ENCODE data around the gene IL3RA. TPM values are rescaled to one million over a fixed set of nuclear protein-coding genes. Genes with fewer than 3 reads are reported as not detected.
"Not testable (repeated sequence)": the region's sequence is repeated elsewhere in the genome, so short reads cannot be mapped to it uniquely, and the experiment has no call there.

Gene IL3RA
- total RNA-seq, 4 donors from 2014 or later, result 1.2 to 16.2 (median 8.6) TPM

DNA sequence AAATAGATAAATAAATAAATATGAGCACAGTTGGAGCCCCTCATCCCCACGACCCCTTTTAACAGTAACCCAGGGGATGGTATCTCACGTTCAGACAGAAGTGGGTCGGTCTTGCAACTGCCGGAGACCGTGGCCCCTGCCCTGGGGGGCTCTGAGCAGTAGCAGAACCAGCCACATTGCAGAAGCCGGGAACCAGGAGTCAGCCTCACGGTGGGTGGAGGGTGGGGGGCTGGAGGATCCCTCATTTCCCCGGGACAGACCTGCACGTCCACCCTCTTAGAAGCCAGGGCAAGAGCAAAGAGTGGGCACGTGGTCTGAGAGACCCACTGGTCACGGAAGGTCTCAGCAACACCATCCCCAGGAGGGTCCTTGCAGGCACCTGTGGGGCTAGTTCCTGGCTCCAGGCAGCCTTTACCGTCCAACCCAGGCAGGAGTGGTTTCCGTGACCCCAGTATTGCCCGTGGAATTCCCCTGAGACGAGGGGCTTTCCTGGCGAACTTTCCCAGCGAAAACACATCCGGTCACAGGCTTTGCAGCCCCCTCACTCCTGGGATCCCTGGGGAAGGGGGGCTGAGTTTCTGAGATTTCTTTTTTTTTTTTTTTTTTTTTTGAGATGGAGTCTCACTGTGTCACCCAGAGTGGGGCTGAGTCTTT lies 8.8 kb upstream of the IL3RA start:
- no peaks in the 10 kb centered on the region for H3K27me3 ChIP-seq

DNA sequence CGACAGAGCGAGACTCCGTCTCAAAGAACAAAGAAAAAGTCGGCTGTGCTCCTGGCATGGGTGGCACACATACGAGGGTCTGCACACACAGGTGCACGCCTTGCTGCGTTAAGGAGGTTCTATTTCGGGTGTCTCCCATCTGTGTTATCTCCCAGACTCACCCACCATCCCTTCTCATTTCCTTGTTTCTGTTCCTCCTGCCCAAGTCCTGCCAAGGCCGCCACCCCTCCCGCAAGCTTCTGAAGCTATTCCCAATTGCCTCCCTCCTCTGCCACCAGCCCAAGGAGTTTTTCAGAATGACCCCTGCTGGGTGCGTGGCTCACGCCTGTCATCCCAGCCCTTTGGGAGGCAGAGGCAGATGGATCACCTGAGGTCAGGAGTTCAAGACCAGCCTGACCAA lies 6.0 kb upstream of the IL3RA start:
- Histone ChIP-seq H3K4me3 (no peak overlapping the region), H3K27me3 (no peaks in the 10 kb centered on the region), H3K9me3 (no peaks in the 10 kb centered on the region), H3K36me3 (no peaks in the 10 kb centered on the region), H3K4me1 (no peaks in the 10 kb centered on the region), H3K27ac (no peak overlapping the region)
- TF ChIP-seq, protein P1, sequence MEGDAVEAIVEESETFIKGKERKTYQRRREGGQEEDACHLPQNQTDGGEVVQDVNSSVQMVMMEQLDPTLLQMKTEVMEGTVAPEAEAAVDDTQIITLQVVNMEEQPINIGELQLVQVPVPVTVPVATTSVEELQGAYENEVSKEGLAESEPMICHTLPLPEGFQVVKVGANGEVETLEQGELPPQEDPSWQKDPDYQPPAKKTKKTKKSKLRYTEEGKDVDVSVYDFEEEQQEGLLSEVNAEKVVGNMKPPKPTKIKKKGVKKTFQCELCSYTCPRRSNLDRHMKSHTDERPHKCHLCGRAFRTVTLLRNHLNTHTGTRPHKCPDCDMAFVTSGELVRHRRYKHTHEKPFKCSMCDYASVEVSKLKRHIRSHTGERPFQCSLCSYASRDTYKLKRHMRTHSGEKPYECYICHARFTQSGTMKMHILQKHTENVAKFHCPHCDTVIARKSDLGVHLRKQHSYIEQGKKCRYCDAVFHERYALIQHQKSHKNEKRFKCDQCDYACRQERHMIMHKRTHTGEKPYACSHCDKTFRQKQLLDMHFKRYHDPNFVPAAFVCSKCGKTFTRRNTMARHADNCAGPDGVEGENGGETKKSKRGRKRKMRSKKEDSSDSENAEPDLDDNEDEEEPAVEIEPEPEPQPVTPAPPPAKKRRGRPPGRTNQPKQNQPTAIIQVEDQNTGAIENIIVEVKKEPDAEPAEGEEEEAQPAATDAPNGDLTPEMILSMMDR (IDR thresholded peaks at IDR 0.05), result no peak
- no peak for DNase-seq
- intact Hi-C loops (cut with DNase I; ENCODE audit: low total_unique reads), result no loop called here

More for the DNA sequence above, 8.8 kb upstream of the IL3RA start:
- no peaks in the 10 kb centered on the region for H3K4me1 ChIP-seq
- no peak overlapping the region for H3K27ac ChIP-seq
- intact Hi-C loops (cut with DNase I; ENCODE audit: low total_unique reads), result no loop called here
- TF ChIP-seq, protein P1 (IDR thresholded peaks at IDR 0.05), result no peak
- no peak for DNase-seq
- no peaks in the 10 kb centered on the region for H3K36me3 ChIP-seq
- no peaks in the 10 kb centered on the region for H3K9me3 ChIP-seq
- H3K4me3 ChIP-seq, result no peak overlapping the region

DNA sequence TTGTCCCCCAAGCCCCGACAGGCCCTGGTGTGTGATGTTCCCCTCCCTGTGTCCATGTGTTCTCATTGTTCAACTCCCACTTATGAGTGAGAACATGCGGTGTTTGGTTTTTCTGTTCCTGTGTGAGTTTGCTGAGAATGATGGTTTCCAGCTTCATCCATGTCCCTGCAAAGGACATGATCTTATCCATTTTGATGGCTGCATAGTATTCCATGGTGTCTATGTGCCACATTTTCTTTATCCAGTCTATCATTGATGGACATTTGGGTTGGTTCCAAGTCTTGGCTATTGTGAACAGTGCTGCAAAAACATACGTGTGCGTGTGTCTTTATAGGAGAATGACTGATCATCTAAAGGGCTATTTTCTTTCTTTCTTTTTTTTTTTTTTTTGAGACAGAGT lies 4.2 kb upstream of the IL3RA start:
- H3K36me3 ChIP-seq; H3K27me3 ChIP-seq; H3K27ac ChIP-seq; DNase-seq; intact Hi-C loops (cut with DNase I; ENCODE audit: low total_unique reads); H3K9me3 ChIP-seq; H3K4me1 ChIP-seq; H3K4me3 ChIP-seq: not testable (repeated sequence)

GRCh38 chrX:1334854-1335253 lies 1.7 kb upstream of the IL3RA start:
- no peak overlapping the region for H3K27ac ChIP-seq
- H3K4me3 ChIP-seq, result no peak overlapping the region
- H3K9me3 ChIP-seq, result no peaks in the 10 kb centered on the region
- intact Hi-C loops (cut with DNase I; ENCODE audit: low total_unique reads), result no loop called here
- H3K27me3 ChIP-seq, result no peaks in the 10 kb centered on the region
- H3K4me1 ChIP-seq, result no peaks in the 10 kb centered on the region
- no peaks in the 10 kb centered on the region for H3K36me3 ChIP-seq
- no peak for TF ChIP-seq POLR2A (IDR thresholded peaks at IDR 0.05)
- TF ChIP-seq, protein P1 (IDR thresholded peaks at IDR 0.05), result no peak
- no peak for DNase-seq

- H3K27ac ChIP-seq, result peak overlapping the region; percentile 45 to 81
- H3K36me3 ChIP-seq, result no peaks in the 10 kb centered on the region
- peak overlapping the region; percentile 31 to 32 for H3K4me3 ChIP-seq
- TF ChIP-seq, protein P1 (IDR thresholded peaks at IDR 0.05), result no peak
- TF ChIP-seq POLR2A (IDR thresholded peaks at IDR 0.05), result no peak
- H3K4me1 ChIP-seq, result no peaks in the 10 kb centered on the region
- no peak for DNase-seq
- H3K9me3 ChIP-seq, result no peaks in the 10 kb centered on the region
- no peaks in the 10 kb centered on the region for H3K27me3 ChIP-seq
- intact Hi-C loops (cut with DNase I; ENCODE audit: low total_unique reads), result no loop called here
These were observed 579 bp downstream of the IL3RA start for GRCh38 chrX:1336948-1337779.
